Measurements from ENCODE around the gene SNRNP200.
"Not testable (repeated sequence)": the region's sequence is repeated elsewhere in the genome, so short reads cannot be mapped to it uniquely, and the experiment has no call there.

The SNRNP200 gene

GRCh38 chr2:96325041-96325883 lies 19.9 kb upstream of the SNRNP200 start, which contains the start of gene ITPRIPL1:
ITPRIPL1 (plus strand) TSS chr2:96325317; CDS start chr2:96325840, 523 bp downstream.
- peak; percentile 67 for DNase-seq

- peak; percentile 57 for DNase-seq
Observed at GRCh38 chr2:96324721-96325040, 19.3 kb upstream of the SNRNP200 start.

- no peak for DNase-seq
Observed at GRCh38 chr2:96323849-96324248, 18.5 kb upstream of the SNRNP200 start.

- peak; percentile 64 for DNase-seq
Observed at GRCh38 chr2:96320728-96321622, 15.6 kb upstream of the SNRNP200 start.

- no peak for DNase-seq
Observed at GRCh38 chr2:96320326-96320725, 15.0 kb upstream of the SNRNP200 start.

GRCh38 chr2:96319396-96319795 lies 14.1 kb upstream of the SNRNP200 start:
- DNase-seq, result no peak

- no peak for DNase-seq
Observed at GRCh38 chr2:96318723-96319122, 13.4 kb upstream of the SNRNP200 start.

- DNase-seq, result no peak
Observed at GRCh38 chr2:96317584-96317997, 12.2 kb upstream of the SNRNP200 start.

- no peak for DNase-seq
Observed at GRCh38 chr2:96316999-96317398, 11.7 kb upstream of the SNRNP200 start.

- peak; percentile 61 for DNase-seq
Observed at GRCh38 chr2:96315400-96316071, 10.2 kb upstream of the SNRNP200 start.

- no peak for DNase-seq
Observed at GRCh38 chr2:96315005-96315399, 9.7 kb upstream of the SNRNP200 start.

GRCh38 chr2:96308248-96308647 lies 2.9 kb upstream of the SNRNP200 start:
- DNase-seq, result no peak

- no peak for DNase-seq
Observed at GRCh38 chr2:96306370-96306769, 1.0 kb upstream of the SNRNP200 start.

GRCh38 chr2:96305979-96306308 lies 598 bp upstream of the SNRNP200 start:
- DNase-seq, result peak; percentile 10

GRCh38 chr2:96304606-96305005 lies 740 bp downstream of the SNRNP200 start:
- DNase-seq, result no peak

GRCh38 chr2:96301865-96302264 lies 3.5 kb downstream of the SNRNP200 start:
- no peak for DNase-seq

GRCh38 chr2:96296925-96297324 lies 8.4 kb downstream of the SNRNP200 start:
- no peak for DNase-seq

- not testable (repeated sequence) for DNase-seq
Observed at GRCh38 chr2:96294271-96294670, 11.1 kb downstream of the SNRNP200 start.

GRCh38 chr2:96291751-96292150 lies 13.6 kb downstream of the SNRNP200 start:
- no peak for DNase-seq

GRCh38 chr2:96287273-96287856 lies 18.0 kb downstream of the SNRNP200 start:
- DNase-seq, result no peak

- no peak for DNase-seq
Observed at GRCh38 chr2:96276787-96277499, 28.4 kb downstream of the SNRNP200 start.

- DNase-seq, result no peak
Observed at GRCh38 chr2:96274355-96275056, 30.8 kb downstream of the SNRNP200 start.
